Measurements from ENCODE around the gene ABHD4.

The ABHD4 gene

DNA sequence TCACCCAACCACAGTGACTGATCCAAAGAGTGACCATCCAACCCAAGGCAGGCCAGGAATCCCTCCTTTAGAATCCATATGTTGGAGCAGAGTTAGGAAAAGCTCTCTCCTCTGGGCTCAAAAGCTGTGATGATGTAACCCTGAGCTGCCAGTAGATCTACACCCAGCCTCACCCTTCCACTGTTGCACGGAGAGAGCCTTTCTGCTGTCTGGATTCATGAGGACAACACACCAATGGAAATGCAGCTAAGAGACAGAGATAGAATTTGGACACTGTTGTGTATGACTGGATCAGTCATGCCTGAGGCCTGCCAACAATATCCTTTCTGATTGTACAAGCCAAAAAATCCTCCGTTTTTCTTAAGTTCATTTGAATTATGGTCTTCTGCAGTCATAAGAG lies 50.4 kb downstream of the ABHD4 start:
- Histone ChIP-seq H3K9me3 (replicated peaks in 1 of 2; ENCODE audit: control insufficient read depth in 2 of 2, insufficient read depth in 1 of 2, low read depth in 1 of 2, low read length in 2 of 2) (no peaks in the 10 kb centered on the region), H4K91ac (ENCODE audit: low read depth, low read length, poor library complexity) (no peak overlapping the region), H3K27ac (replicated peaks; ENCODE audit: low read length) (no peak overlapping the region), H3K9ac (ENCODE audit: low read depth, low read length, poor library complexity) (no peak overlapping the region), H3K18ac (ENCODE audit: low read length) (no peak overlapping the region), H2AK5ac (ENCODE audit: low read depth, low read length) (no peak overlapping the region), H3K4ac (ENCODE audit: low read length) (no peak overlapping the region), H3K14ac (ENCODE audit: low read length) (no peak overlapping the region), H3K79me1 (ENCODE audit: low read depth, low read length) (no peaks in the 10 kb centered on the region), H3K27me3 (ENCODE audit: control insufficient read depth in 3 of 3, insufficient read depth in 3 of 3, low read depth in 1 of 3, low read length in 3 of 3) (peaks cover 0 to 20% (median 0%) of the 10 kb centered on the region in 3 experiments), H3K4me3 (ENCODE audit: low read length in 2 of 2) (no peak overlapping the region), H4K8ac (ENCODE audit: low read depth, low read length) (no peak overlapping the region), H3K4me2 (ENCODE audit: insufficient read depth, low read length, poor library complexity, severe bottlenecking) (no peak overlapping the region), H3K36me3 (replicated peaks in 1 of 2; ENCODE audit: control insufficient read depth in 2 of 2, insufficient read depth in 2 of 2, low read length in 2 of 2) (no peaks in the 10 kb centered on the region), H3K23ac (ENCODE audit: low read depth, low read length, poor library complexity) (no peak overlapping the region), H2BK12ac (ENCODE audit: low read length) (no peak overlapping the region), H2BK120ac (ENCODE audit: low read depth, low read length) (no peak overlapping the region), H2BK5ac (ENCODE audit: low read length) (no peak overlapping the region), H3K4me1 (ENCODE audit: control insufficient read depth in 2 of 2, insufficient read depth in 1 of 2, low read depth in 1 of 2, low read length in 2 of 2) (no peaks in the 10 kb centered on the region), H2AFZ (ENCODE audit: low read length) (no peak overlapping the region), H2BK15ac (ENCODE audit: low read length) (no peak overlapping the region)
- WGBS, 2 donors (ENCODE audit: extremely low coverage in 2 of 2, insufficient read length in 2 of 2, insufficient replicate concordance in 1 of 2), result no CpG with 5 or more reads among the region's 2 CpGs
- DNase-seq (ENCODE audit: low spot score), result no peak

DNA sequence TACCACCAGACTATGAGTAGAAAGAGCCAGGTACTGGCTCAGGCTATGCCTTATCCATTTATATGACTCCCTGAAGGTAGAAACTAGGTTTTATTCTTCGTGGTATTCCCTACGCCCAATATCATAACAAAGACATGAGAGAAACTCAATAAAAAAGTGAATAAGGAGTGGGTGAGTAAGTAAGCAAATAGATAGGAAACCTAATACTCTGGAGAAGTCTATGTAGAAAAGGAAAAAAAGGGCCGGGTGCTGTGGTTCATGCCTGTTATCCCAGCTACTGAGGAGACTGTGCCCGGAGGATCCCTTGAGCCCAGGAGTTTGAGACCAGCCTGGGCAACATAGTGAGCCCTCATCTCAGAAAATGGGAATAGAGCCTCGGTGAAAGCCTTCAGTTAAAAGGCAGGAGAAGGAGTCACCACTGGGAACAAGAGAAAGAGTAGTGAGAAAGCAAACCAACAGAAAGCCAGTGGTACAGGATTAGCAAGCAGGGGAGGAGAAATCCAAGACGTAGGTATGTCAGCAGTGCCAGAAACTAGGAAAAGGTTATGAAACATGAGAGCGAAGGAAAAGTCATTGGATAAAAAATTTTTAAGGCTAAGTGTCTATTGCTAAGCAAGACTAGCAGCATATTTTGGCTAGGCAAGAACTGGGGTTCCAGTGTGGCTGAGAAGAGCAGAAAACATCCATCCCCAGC lies 52.1 kb downstream of the ABHD4 start:
- no peak overlapping the region for H3K14ac ChIP-seq (ENCODE audit: low read length)
- H2AK5ac ChIP-seq (ENCODE audit: low read depth, low read length), result no peak overlapping the region
- no peak overlapping the region for H3K27ac ChIP-seq (replicated peaks; ENCODE audit: low read length)
- H4K91ac ChIP-seq (ENCODE audit: low read depth, low read length, poor library complexity), result no peak overlapping the region
- no peak overlapping the region for H3K4me2 ChIP-seq (ENCODE audit: insufficient read depth, low read length, poor library complexity, severe bottlenecking)
- H3K79me1 ChIP-seq (ENCODE audit: low read depth, low read length), result no peaks in the 10 kb centered on the region
- DNase-seq (ENCODE audit: low spot score), result no peak
- H3K23ac ChIP-seq (ENCODE audit: low read depth, low read length, poor library complexity), result no peak overlapping the region
- WGBS, 2 donors (ENCODE audit: extremely low coverage in 2 of 2, insufficient read length in 2 of 2, insufficient replicate concordance in 1 of 2), result no CpG with 5 or more reads among the region's 7 CpGs
- H2BK15ac ChIP-seq (ENCODE audit: low read length), result no peak overlapping the region
- no peak overlapping the region for H2BK120ac ChIP-seq (ENCODE audit: low read depth, low read length)
- no peak overlapping the region for H2BK5ac ChIP-seq (ENCODE audit: low read length)
- H3K9me3 ChIP-seq (replicated peaks in 1 of 2; ENCODE audit: control insufficient read depth in 2 of 2, insufficient read depth in 1 of 2, low read depth in 1 of 2, low read length in 2 of 2), result no peaks in the 10 kb centered on the region
- H3K18ac ChIP-seq (ENCODE audit: low read length), result no peak overlapping the region
- no peak overlapping the region for H4K8ac ChIP-seq (ENCODE audit: low read depth, low read length)
- H2BK12ac ChIP-seq (ENCODE audit: low read length), result no peak overlapping the region
- no peak overlapping the region for H3K4ac ChIP-seq (ENCODE audit: low read length)
- H3K9ac ChIP-seq (ENCODE audit: low read depth, low read length, poor library complexity), result no peak overlapping the region
- no peak overlapping the region for H3K4me3 ChIP-seq (ENCODE audit: low read length in 2 of 2)
- H3K36me3 ChIP-seq (replicated peaks in 1 of 2; ENCODE audit: control insufficient read depth in 2 of 2, insufficient read depth in 2 of 2, low read length in 2 of 2), result no peaks in the 10 kb centered on the region
- no peak overlapping the region for H2AFZ ChIP-seq (ENCODE audit: low read length)
- peaks cover 0 to 27% (median 0%) of the 10 kb centered on the region in 3 experiments for H3K27me3 ChIP-seq (ENCODE audit: control insufficient read depth in 3 of 3, insufficient read depth in 3 of 3, low read depth in 1 of 3, low read length in 3 of 3)
- H3K4me1 ChIP-seq (ENCODE audit: control insufficient read depth in 2 of 2, insufficient read depth in 1 of 2, low read depth in 1 of 2, low read length in 2 of 2), result no peaks in the 10 kb centered on the region

DNA sequence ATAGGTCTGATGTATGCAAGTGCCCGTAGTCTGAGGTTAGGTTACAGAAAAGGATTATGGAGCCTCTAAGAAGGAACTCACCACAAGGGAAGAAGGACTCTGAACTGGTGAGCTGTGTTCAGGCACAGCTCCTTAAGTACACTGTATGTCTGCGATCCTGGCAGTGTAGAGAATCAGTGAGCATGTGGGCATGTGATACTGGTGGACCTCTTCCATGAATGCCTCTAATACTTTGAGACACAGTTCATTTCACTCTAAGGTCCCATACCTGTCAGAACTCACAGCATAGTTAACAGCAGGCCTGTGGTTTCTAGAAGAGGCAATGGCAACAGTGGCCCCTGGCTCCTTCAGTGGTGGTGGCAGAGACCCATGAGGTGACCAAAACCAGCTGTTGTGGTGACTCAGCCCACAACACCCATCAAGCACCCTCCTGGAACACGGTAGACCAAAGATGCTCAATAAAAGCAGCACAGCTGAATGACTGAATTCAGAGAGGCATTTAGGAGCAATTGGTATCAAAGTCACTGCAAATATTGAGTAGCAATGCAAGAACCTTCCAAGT lies 52.9 kb downstream of the ABHD4 start:
- Histone ChIP-seq H2BK120ac (ENCODE audit: low read depth, low read length) (no peak overlapping the region), H3K27ac (replicated peaks; ENCODE audit: low read length) (no peak overlapping the region), H3K9ac (ENCODE audit: low read depth, low read length, poor library complexity) (no peak overlapping the region), H3K9me3 (replicated peaks in 1 of 2; ENCODE audit: control insufficient read depth in 2 of 2, insufficient read depth in 1 of 2, low read depth in 1 of 2, low read length in 2 of 2) (no peaks in the 10 kb centered on the region), H3K27me3 (ENCODE audit: control insufficient read depth in 3 of 3, insufficient read depth in 3 of 3, low read depth in 1 of 3, low read length in 3 of 3) (peaks cover 0 to 25% (median 0%) of the 10 kb centered on the region in 3 experiments), H3K79me1 (ENCODE audit: low read depth, low read length) (no peaks in the 10 kb centered on the region), H3K36me3 (replicated peaks in 1 of 2; ENCODE audit: control insufficient read depth in 2 of 2, insufficient read depth in 2 of 2, low read length in 2 of 2) (no peaks in the 10 kb centered on the region), H2BK15ac (ENCODE audit: low read length) (no peak overlapping the region), H2BK5ac (ENCODE audit: low read length) (no peak overlapping the region), H3K23ac (ENCODE audit: low read depth, low read length, poor library complexity) (no peak overlapping the region), H2AK5ac (ENCODE audit: low read depth, low read length) (no peak overlapping the region), H4K8ac (ENCODE audit: low read depth, low read length) (no peak overlapping the region), H3K14ac (ENCODE audit: low read length) (no peak overlapping the region), H3K4ac (ENCODE audit: low read length) (no peak overlapping the region), H4K91ac (ENCODE audit: low read depth, low read length, poor library complexity) (no peak overlapping the region), H2BK12ac (ENCODE audit: low read length) (no peak overlapping the region), H3K4me2 (ENCODE audit: insufficient read depth, low read length, poor library complexity, severe bottlenecking) (no peak overlapping the region), H2AFZ (ENCODE audit: low read length) (no peak overlapping the region), H3K18ac (ENCODE audit: low read length) (no peak overlapping the region), H3K4me3 (ENCODE audit: low read length in 2 of 2) (no peak overlapping the region), H3K4me1 (ENCODE audit: control insufficient read depth in 2 of 2, insufficient read depth in 1 of 2, low read depth in 1 of 2, low read length in 2 of 2) (no peaks in the 10 kb centered on the region)
- no CpG with 5 or more reads among the region's 3 CpGs for WGBS, 2 donors (ENCODE audit: extremely low coverage in 2 of 2, insufficient read length in 2 of 2, insufficient replicate concordance in 1 of 2)
- DNase-seq (ENCODE audit: low spot score), result no peak

DNA sequence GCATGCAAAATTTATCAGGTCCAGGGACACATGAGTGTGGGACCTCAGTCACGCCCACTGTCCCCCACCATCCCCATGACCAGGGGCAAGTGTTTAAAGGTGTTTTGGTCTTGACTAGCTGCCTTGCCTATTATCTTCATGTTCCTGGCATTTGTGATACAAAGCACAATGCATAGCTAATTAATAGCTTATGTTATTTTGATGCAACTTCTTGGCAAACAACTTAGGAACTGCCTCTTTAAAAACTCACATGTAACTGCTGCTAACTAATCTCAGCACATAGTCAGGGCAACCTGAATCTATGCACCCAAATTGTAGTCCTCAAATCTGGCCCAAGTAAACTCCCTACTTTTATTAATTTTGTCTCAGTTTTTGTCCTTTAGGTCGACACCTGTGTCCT lies 53.5 kb downstream of the ABHD4 start:
- H3K27me3 ChIP-seq (ENCODE audit: control insufficient read depth in 3 of 3, insufficient read depth in 3 of 3, low read depth in 1 of 3, low read length in 3 of 3), result peaks cover 0 to 28% (median 0%) of the 10 kb centered on the region in 3 experiments
- no peak overlapping the region for H3K4me2 ChIP-seq (ENCODE audit: insufficient read depth, low read length, poor library complexity, severe bottlenecking)
- no peak overlapping the region for H3K14ac ChIP-seq (ENCODE audit: low read length)
- no peak overlapping the region for H2BK5ac ChIP-seq (ENCODE audit: low read length)
- H3K18ac ChIP-seq (ENCODE audit: low read length), result no peak overlapping the region
- H2AK5ac ChIP-seq (ENCODE audit: low read depth, low read length), result no peak overlapping the region
- no peaks in the 10 kb centered on the region for H3K36me3 ChIP-seq (replicated peaks in 1 of 2; ENCODE audit: control insufficient read depth in 2 of 2, insufficient read depth in 2 of 2, low read length in 2 of 2)
- DNase-seq (ENCODE audit: low spot score), result no peak
- H3K4me3 ChIP-seq (ENCODE audit: low read length in 2 of 2), result no peak overlapping the region
- no peak overlapping the region for H2BK15ac ChIP-seq (ENCODE audit: low read length)
- no peak overlapping the region for H3K23ac ChIP-seq (ENCODE audit: low read depth, low read length, poor library complexity)
- no peak overlapping the region for H2BK12ac ChIP-seq (ENCODE audit: low read length)
- H3K4me1 ChIP-seq (ENCODE audit: control insufficient read depth in 2 of 2, insufficient read depth in 1 of 2, low read depth in 1 of 2, low read length in 2 of 2), result no peaks in the 10 kb centered on the region
- no peak overlapping the region for H3K4ac ChIP-seq (ENCODE audit: low read length)
- H3K9ac ChIP-seq (ENCODE audit: low read depth, low read length, poor library complexity), result no peak overlapping the region
- H3K79me1 ChIP-seq (ENCODE audit: low read depth, low read length), result no peaks in the 10 kb centered on the region
- H4K8ac ChIP-seq (ENCODE audit: low read depth, low read length), result no peak overlapping the region
- no peak overlapping the region for H2BK120ac ChIP-seq (ENCODE audit: low read depth, low read length)
- no peak overlapping the region for H2AFZ ChIP-seq (ENCODE audit: low read length)
- H3K9me3 ChIP-seq (replicated peaks in 1 of 2; ENCODE audit: control insufficient read depth in 2 of 2, insufficient read depth in 1 of 2, low read depth in 1 of 2, low read length in 2 of 2), result no peaks in the 10 kb centered on the region
- no peak overlapping the region for H3K27ac ChIP-seq (replicated peaks; ENCODE audit: low read length)
- no peak overlapping the region for H4K91ac ChIP-seq (ENCODE audit: low read depth, low read length, poor library complexity)
- WGBS, 2 donors (ENCODE audit: extremely low coverage in 2 of 2, insufficient read length in 2 of 2, insufficient replicate concordance in 1 of 2), result no CpG with 5 or more reads among the region's 2 CpGs

All from neuronal stem cell (in vitro differentiated cells).